T-helper 1 cell treated with Interleukin-12 subunit alpha and Interleukin-12 subunit beta and Interleukin-4 antibody, amounts not matched to agents 30 ng/mL and 1 ng/mL, for 36 hours (primary cell): ENCODE measurements around the gene NR1H3. TPM values are rescaled to one million over a fixed set of nuclear protein-coding genes. Genes with fewer than 3 reads are reported as not detected.

Source experiments
- intact Hi-C: fragments of 100-400 bp; cut with micrococcal nuclease; formaldehyde crosslinking; loops from one replicate; pipeline ENCODE4 v1.15.1; 2024
- total RNA-seq: library from RNA; stranded (reverse); gene quantifications from 2 replicates; pipeline ENCODE4 v1.2.3, GENCODE V29; 2022

NR1H3 gene
- total RNA-seq, 1 donor from 2014 or later: 9.0 TPM

GRCh38 chr11:47242596-47243192, 15.1 kb upstream of the NR1H3 start:
- intact Hi-C loops: loop anchor here (10.0 kb wide), 1 partner anchor 522 kb away; the partner anchor contains the start of gene FNBP4

- intact Hi-C loops: loop anchor here (10.0 kb wide), 1 partner anchor 521 kb away; the partner anchor contains the start of gene FNBP4
Observed at GRCh38 chr11:47243454-47243853, 14.3 kb upstream of the NR1H3 start.

- intact Hi-C loops: loop anchor here (10.0 kb wide), 1 partner anchor 520 kb away; the partner anchor contains the start of gene FNBP4
Observed at GRCh38 chr11:47244448-47245350, 13.1 kb upstream of the NR1H3 start.

GRCh38 chr11:47245611-47246357, 12.0 kb upstream of the NR1H3 start:
- intact Hi-C loops: loop anchor here (10.0 kb wide), 1 partner anchor 519 kb away; the partner anchor contains the start of gene FNBP4

DNA sequence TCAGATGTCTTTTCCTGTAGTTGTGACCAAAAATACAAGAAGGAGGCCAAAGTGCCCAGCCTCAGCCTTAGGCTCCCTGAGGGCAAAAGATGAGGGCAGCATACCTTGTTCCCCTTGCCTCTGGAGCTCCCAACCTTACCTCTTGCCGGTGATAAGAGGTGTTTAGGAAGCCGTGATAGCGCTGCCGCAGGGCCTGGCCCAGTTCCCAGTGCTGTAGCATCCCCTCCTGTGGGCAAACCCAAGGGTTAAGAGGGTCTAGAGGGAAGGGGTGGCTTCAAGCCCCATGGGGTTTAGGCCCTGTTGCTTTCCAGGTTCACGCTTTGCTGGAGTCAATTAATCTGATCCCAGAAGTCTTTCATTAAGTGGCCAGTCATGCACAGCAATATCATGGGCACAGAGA, 10.3 kb upstream of the NR1H3 start:
- intact Hi-C loops: loop anchor here (10.0 kb wide), 1 partner anchor 517 kb away; the partner anchor contains the start of gene FNBP4

DNA sequence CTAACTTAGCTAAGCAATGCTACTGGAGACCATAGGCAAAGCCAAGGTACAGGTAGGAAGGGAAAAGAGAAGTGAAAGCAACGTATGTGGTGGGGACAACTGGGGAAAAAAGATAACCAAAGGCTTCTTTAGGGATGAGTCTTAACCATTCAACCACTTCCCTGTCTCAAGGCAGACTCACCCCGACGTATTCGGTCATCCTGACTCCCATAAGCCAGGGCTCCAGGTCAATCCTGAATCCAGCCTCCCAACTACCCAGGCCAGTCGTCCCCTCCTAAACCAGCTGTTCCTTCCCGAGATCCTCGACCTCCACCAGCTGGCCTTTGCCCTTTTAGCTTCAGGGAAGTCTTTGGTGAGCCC, 9.5 kb upstream of the NR1H3 start:
- intact Hi-C loops: loop anchor here (1.0 to 10.0 kb wide), 13 partner anchors 13 to 547 kb away; partner anchors contain the start of genes ARHGAP1, CSTPP1, FNBP4 and NDUFS3

DNA sequence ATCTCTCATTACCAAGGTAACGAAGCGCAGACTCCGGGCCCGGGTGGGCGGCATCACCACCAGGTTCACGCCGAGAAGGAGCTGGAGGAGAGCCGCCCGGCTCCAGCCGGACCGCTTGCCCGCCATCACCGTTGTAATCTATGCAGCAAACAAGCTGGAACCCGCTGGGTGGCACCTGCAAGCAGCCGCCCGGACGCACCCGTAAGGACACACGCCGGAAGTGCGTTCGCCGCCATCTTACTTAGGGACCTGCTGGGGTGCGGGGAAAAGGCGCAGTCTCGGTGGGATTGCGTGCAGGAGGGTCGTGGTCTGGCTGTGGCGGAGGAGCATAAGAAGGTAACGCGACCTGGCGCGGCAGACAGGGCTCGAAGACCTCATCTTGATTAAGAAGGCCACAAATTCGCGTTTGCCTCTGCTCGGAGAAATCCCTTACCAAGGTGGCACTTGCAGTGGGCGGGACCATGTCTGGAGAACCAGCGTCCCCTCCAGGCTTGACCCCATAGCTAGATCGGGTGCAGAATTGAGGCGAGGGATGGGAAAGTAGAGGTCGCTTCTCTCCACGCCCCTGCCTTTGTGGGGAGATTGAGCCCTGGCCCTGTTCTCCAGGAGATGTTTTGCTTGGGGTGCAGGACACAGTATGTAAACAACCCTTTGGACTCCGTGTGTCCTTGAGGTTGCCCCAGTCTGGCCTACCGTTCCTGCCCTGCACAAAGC, 9.0 kb upstream of the NR1H3 start, which contains the start of gene ACP2:
Gene ACP2 (minus strand): TSS at position 151 of the 714 bp plus-strand sequence. CDS start 25 bp downstream, at position 126.
- intact Hi-C loops: loop anchor here (1.0 to 10.0 kb wide), 13 partner anchors 14 to 548 kb away; partner anchors contain the start of genes ARHGAP1, CSTPP1, FNBP4 and NDUFS3

DNA sequence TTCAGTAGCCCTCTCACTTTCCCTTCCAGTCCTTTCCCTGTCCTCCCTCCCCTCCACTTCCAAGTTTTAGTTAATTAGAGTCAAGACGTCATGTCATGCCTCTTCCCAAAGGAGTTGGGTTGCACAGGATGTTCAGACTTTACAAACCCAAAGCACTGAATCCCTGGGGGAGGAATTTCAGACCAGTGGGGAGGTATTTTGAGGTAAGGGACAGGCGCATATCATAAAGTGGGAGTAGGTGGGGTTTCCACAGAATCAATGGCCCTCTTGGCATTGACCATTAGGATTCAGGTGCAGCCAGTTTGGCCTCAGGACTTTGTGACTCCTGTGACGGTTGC, 8.4 kb upstream of the NR1H3 start:
- intact Hi-C loops: loop anchor here (2.0 to 10.0 kb wide), 4 partner anchors 15 to 549 kb away; partner anchors contain the start of genes ARHGAP1, FNBP4 and ZNF408

DNA sequence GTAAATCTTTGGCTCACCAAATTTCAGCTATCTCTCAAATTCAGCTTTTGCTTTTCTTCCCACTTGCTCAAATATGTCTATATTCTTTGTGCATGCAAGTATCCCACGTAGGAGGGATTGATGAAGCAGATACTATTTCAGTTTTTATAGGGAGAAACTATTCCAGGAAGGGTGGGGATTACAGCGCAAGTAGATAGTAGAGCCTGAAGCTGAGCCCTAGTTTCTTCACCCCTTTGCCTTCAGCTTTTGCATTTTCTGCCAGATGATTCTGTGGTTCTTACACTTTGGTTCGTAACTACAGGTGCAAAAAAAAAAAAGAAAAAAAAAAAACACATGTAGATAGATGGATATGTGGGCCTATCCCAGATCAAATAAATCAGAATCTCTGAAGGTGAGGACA, 6.0 kb upstream of the NR1H3 start:
- intact Hi-C loops: no loop called here

- intact Hi-C loops: no loop called here
Observed at GRCh38 chr11:47253660-47254059, 4.1 kb upstream of the NR1H3 start.

GRCh38 chr11:47254386-47254785, 3.4 kb upstream of the NR1H3 start:
- intact Hi-C loops: no loop called here

GRCh38 chr11:47256374-47256773, 1.4 kb upstream of the NR1H3 start:
- intact Hi-C loops: no loop called here

DNA sequence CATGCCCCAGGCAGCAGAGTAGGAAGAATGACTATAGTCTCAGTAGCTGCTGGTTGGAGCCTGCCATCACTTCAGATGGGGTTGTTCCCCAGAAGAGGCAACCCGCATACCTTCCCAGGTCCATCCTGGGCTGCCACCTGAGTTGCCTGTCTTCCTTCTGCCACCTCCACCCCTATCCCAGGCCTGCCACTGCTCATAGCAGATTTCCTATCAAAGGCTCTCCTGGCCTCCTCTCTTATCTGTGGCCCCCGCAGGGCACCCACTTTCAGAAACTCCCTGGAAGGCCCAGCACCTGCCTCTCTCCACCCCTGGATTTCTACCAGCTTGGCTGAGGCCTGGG, 649 bp upstream of the NR1H3 start:
- intact Hi-C loops: no loop called here

GRCh38 chr11:47258317-47258902, 614 bp downstream of the NR1H3 start:
- intact Hi-C loops: no loop called here

DNA sequence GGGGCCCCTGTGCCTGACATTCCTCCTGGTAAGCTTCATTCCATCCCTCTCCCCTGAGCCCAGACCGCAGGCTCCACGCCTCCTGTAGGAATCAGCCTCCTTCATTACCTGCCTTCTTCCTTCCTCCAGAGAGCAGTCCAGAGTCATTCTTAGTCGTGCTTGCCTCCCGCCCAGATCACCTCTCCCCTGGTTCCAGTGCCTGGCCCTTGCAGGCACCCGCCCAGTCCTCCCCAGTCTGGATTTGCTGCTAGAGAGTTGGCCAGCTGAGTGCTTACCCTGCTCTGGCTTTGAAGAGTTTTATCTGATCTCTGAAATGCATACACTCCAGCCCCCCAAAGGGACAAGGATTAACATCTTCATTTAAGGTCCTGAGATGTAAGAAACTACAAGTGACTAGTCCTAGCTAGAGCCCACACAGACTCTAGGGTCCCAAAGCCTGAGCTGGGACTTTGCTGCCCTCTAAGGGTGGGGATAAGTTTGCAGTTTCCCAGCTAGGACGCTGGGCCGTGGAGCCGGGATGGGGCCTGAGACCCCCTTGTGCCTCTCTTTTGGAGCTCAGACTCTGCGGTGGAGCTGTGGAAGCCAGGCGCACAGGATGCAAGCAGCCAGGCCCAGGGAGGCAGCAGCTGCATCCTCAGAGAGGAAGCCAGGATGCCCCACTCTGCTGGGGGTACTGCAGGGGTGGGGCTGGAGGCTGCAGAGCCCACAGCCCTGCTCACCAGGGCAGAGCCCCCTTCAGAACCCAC, 1.6 kb downstream of the NR1H3 start:
- intact Hi-C loops: loop anchor here (1.0 kb wide), 1 partner anchor 82 kb away; no protein-coding TSS in a partner anchor

DNA sequence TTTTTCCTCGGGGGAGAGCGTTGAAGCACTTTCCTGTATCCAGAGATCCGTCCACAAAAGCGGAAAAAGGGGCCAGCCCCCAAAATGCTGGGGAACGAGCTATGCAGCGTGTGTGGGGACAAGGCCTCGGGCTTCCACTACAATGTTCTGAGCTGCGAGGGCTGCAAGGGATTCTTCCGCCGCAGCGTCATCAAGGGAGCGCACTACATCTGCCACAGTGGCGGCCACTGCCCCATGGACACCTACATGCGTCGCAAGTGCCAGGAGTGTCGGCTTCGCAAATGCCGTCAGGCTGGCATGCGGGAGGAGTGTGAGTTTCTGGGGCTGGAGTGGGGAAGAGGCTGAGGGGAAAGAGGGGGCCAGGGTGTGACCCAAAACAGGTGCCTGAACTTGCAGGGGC, 2.6 kb downstream of the NR1H3 start:
- intact Hi-C loops: no loop called here

- intact Hi-C loops: no loop called here
Observed at GRCh38 chr11:47261291-47261800, 3.5 kb downstream of the NR1H3 start.

DNA sequence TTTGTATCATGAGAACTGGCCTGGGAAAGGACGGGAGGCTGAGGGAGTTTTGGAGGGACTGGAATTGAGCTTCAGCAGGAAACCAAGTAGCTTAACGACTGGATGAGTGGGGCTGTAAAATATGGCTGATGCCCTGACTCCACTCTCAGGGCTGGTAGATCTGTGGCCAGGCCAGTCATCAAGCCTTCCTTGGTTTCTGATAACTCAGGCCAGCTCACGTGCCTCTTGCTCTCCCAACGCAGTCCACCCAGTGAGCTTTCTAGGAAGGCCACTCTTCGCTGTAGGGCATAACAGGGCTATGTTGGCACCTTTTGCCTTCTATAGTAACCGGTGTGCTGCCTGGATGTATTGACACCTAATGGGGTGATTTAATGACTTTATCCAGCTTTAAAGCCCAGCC, 6.3 kb downstream of the NR1H3 start:
- intact Hi-C loops: no loop called here

DNA sequence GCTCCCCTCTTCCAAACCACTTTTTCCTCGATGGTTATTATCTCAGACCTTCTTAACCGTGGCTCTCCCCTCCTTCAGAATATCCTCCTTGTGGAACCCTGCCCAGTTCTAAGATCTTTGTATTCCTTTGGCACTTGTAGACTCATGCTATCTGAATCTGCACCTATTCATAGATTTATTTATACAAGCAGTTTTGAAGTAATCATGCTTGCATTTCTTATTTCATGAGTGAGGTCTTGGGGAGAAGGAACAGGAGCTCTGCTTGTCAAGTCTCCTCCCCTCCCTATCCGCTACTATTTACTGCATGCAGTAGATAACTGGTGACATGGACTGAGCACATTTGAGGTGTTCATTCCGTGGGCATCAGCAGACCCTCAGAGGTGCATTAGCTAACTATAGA, 6.7 kb downstream of the NR1H3 start:
- intact Hi-C loops: no loop called here
